Lung (tissue), 16 donors: ENCODE data around the gene UVSSA. TPM values are rescaled to one million over a fixed set of nuclear protein-coding genes. Genes with fewer than 3 reads are reported as not detected.

Source experiments
- ATAC-seq: fragments of 200-7000 bp; cut with Tn5 transposase; one replicate; pipeline ENCODE4 v1.9.1; 2020; ENCODE audit warnings: moderate number of reproducible peaks; ENCODE audit not compliant: insufficient read depth, low FRiP score
- DNase-seq, 3 donors: peaks; one replicate each; pipeline ENCODE4 v3.0.0-alpha.2; 2013 to 2017
- H3K27ac ChIP-seq, 2 donors: one replicate each; pipeline ENCODE4 v1.5.1; 2013; ENCODE audit warnings: mild to moderate bottlenecking in 2 of 2, moderate library complexity in 2 of 2, control low read depth in 1 of 2, inconsistent platforms in 1 of 2, low read depth in 1 of 2, low read length in 1 of 2
- H3K27me3 ChIP-seq, 3 donors: one replicate each; pipeline ENCODE4 v1.5.1; 2013; ENCODE audit warnings: low read length in 2 of 3; ENCODE audit not compliant: control insufficient read depth in 3 of 3, insufficient read depth in 3 of 3
- H3K36me3 ChIP-seq, 4 donors: one replicate each; pipeline ENCODE4 v1.5.1; 2013; ENCODE audit warnings: low read length in 4 of 4, mild to moderate bottlenecking in 1 of 4, moderate library complexity in 1 of 4; ENCODE audit not compliant: control insufficient read depth in 4 of 4, insufficient read depth in 4 of 4
- H3K4me1 ChIP-seq, 5 donors: one replicate each; pipeline ENCODE4 v1.5.1; 2013; ENCODE audit warnings: low read length in 5 of 5, mild to moderate bottlenecking in 2 of 5, moderate library complexity in 1 of 5; ENCODE audit not compliant: control insufficient read depth in 5 of 5, insufficient read depth in 5 of 5
- H3K4me3 ChIP-seq: one replicate; pipeline ENCODE4 v1.5.1; 2013; ENCODE audit warnings: mild to moderate bottlenecking, control low read depth, moderate library complexity
- H3K9ac ChIP-seq, 2 donors: one replicate each; pipeline ENCODE4 v1.5.1; 2013; ENCODE audit warnings: low read length in 2 of 2, control low read depth in 1 of 2; ENCODE audit not compliant: insufficient read depth in 1 of 2
- H3K9me3 ChIP-seq, 4 donors: one replicate each; pipeline ENCODE4 v1.5.1; 2013; ENCODE audit warnings: low read length in 3 of 4, mild to moderate bottlenecking in 1 of 4, moderate library complexity in 1 of 4; ENCODE audit not compliant: control insufficient read depth in 4 of 4, insufficient read depth in 3 of 4
- WGBS, 2 donors: extraction: QIAGEN DNeasy Blood & Tissue Kit; methylation state at CpG; one replicate each; pipeline ENCODE4 v1.1.7; 2013; 5-methylcytosine and 5-hydroxymethylcytosine counted together
- long read RNA-seq, 5 donors: transcript quantifications; one replicate each; lab custom pipeline, GENCODE V29; 2026
- polyA plus RNA-seq, 2 donors: library from polyadenylated mRNA; stranded (reverse); fragments of 200-250 nt; gene quantifications; one replicate each; pipeline ENCODE4 v1.2.1, GENCODE V29; 2013
- total RNA-seq, 2 donors: library from RNA; depleted of rRNA in 1 of 2; stranded (reverse); fragments of >200 nt in 1 of 2; gene quantifications; one replicate each; pipeline ENCODE4 v1.2.1, GENCODE V29; 2014 to 2021
- TF ChIP-seq, protein P1 (sequence below): IDR thresholded peaks from 2 replicates; pipeline ENCODE4 v1.5.1; 2012; ENCODE audit warnings: mild to moderate bottlenecking; ENCODE audit errors: control extremely low read depth, extremely low read depth
- donor health status: control.
- donor health status: control.
- donor health status: Bipolar disorder and iron deficiency.
- donor health status: healthy.
- donor health status: DM: yes; HTN: yes; CAD: no.

UVSSA gene
- total RNA-seq (10 to 100 TPM; 17.5 to 50.9 TPM), polyA plus RNA-seq (10 to 100 TPM in 1 of 2 donors, 1 to 10 TPM in 1; 9.8 to 17.9 TPM)
- long read RNA-seq, donor 1, full-length matches to known transcripts = 5 of 5 reads
- long read RNA-seq, donor 1, partial matches to known transcripts = 0 of 5 reads
- long read RNA-seq, donor 1, other reads (novel, unspliced or antisense) = 0 of 5 reads
- long read RNA-seq, donor 2, full-length matches to known transcripts = 3 of 3 reads
- long read RNA-seq, donor 2, partial matches to known transcripts = 0 of 3 reads
- long read RNA-seq, donor 2, other reads (novel, unspliced or antisense) = 0 of 3 reads
- long read RNA-seq, donor 3, full-length matches to known transcripts = 3 of 3 reads
- long read RNA-seq, donor 3, partial matches to known transcripts = 0 of 3 reads
- long read RNA-seq, donor 3, other reads (novel, unspliced or antisense) = 0 of 3 reads
- long read RNA-seq, donor 4, full-length matches to known transcripts = 4 of 4 reads
- long read RNA-seq, donor 4, partial matches to known transcripts = 0 of 4 reads
- long read RNA-seq, donor 4, other reads (novel, unspliced or antisense) = 0 of 4 reads
- long read RNA-seq, donor 5, full-length matches to known transcripts = 6 of 6 reads
- long read RNA-seq, donor 5, partial matches to known transcripts = 0 of 6 reads
- long read RNA-seq, donor 5, other reads (novel, unspliced or antisense) = 0 of 6 reads

- Histone ChIP-seq H3K36me3 (peaks cover 0 to 5% (median 0%) of the 10 kb centered on the region in 4 donors), H3K9me3 (no peaks in the 10 kb centered on the region), H3K9ac (peak within 1 kb of the TSS; percentile 70 to 85), H3K4me3 (peak within 1 kb of the TSS; percentile 66), H3K27ac (peak within 1 kb of the TSS; percentile 97 to 100), H3K27me3 (no peaks in the 10 kb centered on the region), H3K4me1 (peaks cover 2 to 24% (median 5%) of the 10 kb centered on the region in 5 donors)
- TF ChIP-seq, protein P1, sequence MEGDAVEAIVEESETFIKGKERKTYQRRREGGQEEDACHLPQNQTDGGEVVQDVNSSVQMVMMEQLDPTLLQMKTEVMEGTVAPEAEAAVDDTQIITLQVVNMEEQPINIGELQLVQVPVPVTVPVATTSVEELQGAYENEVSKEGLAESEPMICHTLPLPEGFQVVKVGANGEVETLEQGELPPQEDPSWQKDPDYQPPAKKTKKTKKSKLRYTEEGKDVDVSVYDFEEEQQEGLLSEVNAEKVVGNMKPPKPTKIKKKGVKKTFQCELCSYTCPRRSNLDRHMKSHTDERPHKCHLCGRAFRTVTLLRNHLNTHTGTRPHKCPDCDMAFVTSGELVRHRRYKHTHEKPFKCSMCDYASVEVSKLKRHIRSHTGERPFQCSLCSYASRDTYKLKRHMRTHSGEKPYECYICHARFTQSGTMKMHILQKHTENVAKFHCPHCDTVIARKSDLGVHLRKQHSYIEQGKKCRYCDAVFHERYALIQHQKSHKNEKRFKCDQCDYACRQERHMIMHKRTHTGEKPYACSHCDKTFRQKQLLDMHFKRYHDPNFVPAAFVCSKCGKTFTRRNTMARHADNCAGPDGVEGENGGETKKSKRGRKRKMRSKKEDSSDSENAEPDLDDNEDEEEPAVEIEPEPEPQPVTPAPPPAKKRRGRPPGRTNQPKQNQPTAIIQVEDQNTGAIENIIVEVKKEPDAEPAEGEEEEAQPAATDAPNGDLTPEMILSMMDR = no peak
- DNase-seq (peak; percentile 100), ATAC-seq (peak; percentile 95)
- WGBS, 2 donors = 0% methylated on average over 42 to 76 of the region's 76 CpGs
Observed at GRCh38 chr4:1346781-1347409, at the start of gene UVSSA. UVSSA (plus strand) TSS chr4:1347208; CDS start chr4:1348092, 884 bp downstream.

- H3K27me3 ChIP-seq = no peaks in the 10 kb centered on the region
- ATAC-seq = no peak
- no peak for DNase-seq
- WGBS, 2 donors = 93% methylated on average over 32 of the region's 32 CpGs
- peaks cover 0 to 13% (median 3%) of the 10 kb centered on the region in 5 donors for H3K4me1 ChIP-seq
- TF ChIP-seq, protein P1 = no peak
- H3K4me3 ChIP-seq = no peak overlapping the region
- no peak overlapping the region for H3K9ac ChIP-seq
- H3K36me3 ChIP-seq = peaks cover 5 to 41% (median 7%) of the 10 kb centered on the region in 4 donors
- no peaks in the 10 kb centered on the region for H3K9me3 ChIP-seq
- H3K27ac ChIP-seq = no peak overlapping the region
Observed at GRCh38 chr4:1297456-1298325, 49.3 kb upstream of the UVSSA start.

GRCh38 chr4:1298461-1298860 is 48.5 kb upstream of the UVSSA start:
- no peak overlapping the region for H3K9ac ChIP-seq
- H3K4me3 ChIP-seq = no peak overlapping the region
- H3K27me3 ChIP-seq = no peaks in the 10 kb centered on the region
- no peak overlapping the region for H3K27ac ChIP-seq
- TF ChIP-seq, protein P1 = no peak
- DNase-seq = no peak
- H3K36me3 ChIP-seq = peaks cover 5 to 40% (median 7%) of the 10 kb centered on the region in 4 donors
- peaks cover 0 to 15% (median 3%) of the 10 kb centered on the region in 5 donors for H3K4me1 ChIP-seq
- 94 to 96% methylated on average over 7 of the region's 7 CpGs for WGBS, 2 donors
- H3K9me3 ChIP-seq = no peaks in the 10 kb centered on the region
- no peak for ATAC-seq
